Uterus (tissue), 4 donors: Measurements from ENCODE around the gene KLHL4. TPM values are rescaled to one million over a fixed set of nuclear protein-coding genes. Genes with fewer than 3 reads are reported as not detected.

Experiments
- DNase-seq, 2 donors: peaks; one replicate each; pipeline ENCODE4 v3.0.0-alpha.2; 2019 to 2020
- H3K27ac ChIP-seq, 2 donors: fragments of 200-600 bp; sonication (generic); 1 replicate in 1 of 2; 2 replicates in 1 of 2; pipeline ENCODE4 v1.5.1; 2016 to 2018
- H3K27me3 ChIP-seq, 2 donors: fragments of 200-600 bp; sonication (generic); one replicate each; pipeline ENCODE4 v1.5.1; 2018 to 2019; ENCODE audit warnings: control low read depth in 1 of 2
- H3K36me3 ChIP-seq, 2 donors: fragments of 200-600 bp; sonication (generic); one replicate each; pipeline ENCODE4 v1.5.1; 2019; ENCODE audit warnings: control low read depth in 1 of 2
- H3K4me1 ChIP-seq, 2 donors: fragments of 200-600 bp; sonication (generic); one replicate each; pipeline ENCODE4 v1.5.1; 2018 to 2019; ENCODE audit warnings: control low read depth in 1 of 2
- H3K4me3 ChIP-seq, 2 donors: fragments of 200-600 bp; sonication (generic); 1 replicate in 1 of 2; 2 replicates in 1 of 2; pipeline ENCODE4 v1.5.1; 2018 to 2019; ENCODE audit warnings: mild to moderate bottlenecking in 1 of 2
- H3K9me3 ChIP-seq, 2 donors: fragments of 200-600 bp; sonication (generic); one replicate each; pipeline ENCODE4 v1.5.1; 2019; ENCODE audit warnings: control low read depth in 1 of 2
- CTCF ChIP-seq, 4 experiments: fragments of 200-600 bp in 2 of 4; fragments of 450-650 bp in 2 of 4; sonication (generic) in 2 of 4; IDR thresholded peaks; one replicate each; pipeline ENCODE4 v1.5.1; 2016 to 2019; ENCODE audit warnings: antibody characterized with exemption in 4 of 4, mild to moderate bottlenecking in 2 of 4, moderate library complexity in 1 of 4
- POLR2A ChIP-seq, 2 donors: fragments of 450-650 bp; IDR thresholded peaks; one replicate each; pipeline ENCODE4 v1.6.1; 2016; ENCODE audit warnings: antibody characterized with exemption in 2 of 2, mild to moderate bottlenecking in 1 of 2, moderate library complexity in 1 of 2
- intact Hi-C: fragments of 100-400 bp; cut with DNase I; formaldehyde crosslinking; loops from one replicate; pipeline ENCODE4 v1.15.1; 2023; ENCODE audit warnings: low total_unique reads
- total RNA-seq, 4 donors: library from RNA; depleted of rRNA in 3 of 4; stranded (reverse); fragments of >200 nt in 3 of 4; gene quantifications; one replicate each; pipeline versions ENCODE4 v1.1.0 to v1.2.4, GENCODE V29; 2014 to 2023
- donor health status: DM: yes; HTN: yes; CAD: no.

KLHL4 gene
- total RNA-seq, 4 donors from 2014 or later, result 1.5 to 32.7 (median 7.0) TPM

- Histone ChIP-seq H3K4me1 (no peaks in the 10 kb centered on the region), H3K4me3 (no peak overlapping the region), H3K9me3 (no peaks in the 10 kb centered on the region), H3K27me3 (no peaks in the 10 kb centered on the region), H3K27ac (no peak overlapping the region), H3K36me3 (no peaks in the 10 kb centered on the region)
- TF ChIP-seq CTCF (IDR thresholded peaks at IDR 0.05) (no peak), POLR2A (IDR thresholded peaks at IDR 0.05) (no peak)
- peak in 1 of 2 donors; percentile 13 for DNase-seq
- intact Hi-C loops, result no loop called here
Measured at GRCh38 chrX:87515836-87516235, 1.8 kb upstream of the KLHL4 start.

DNA sequence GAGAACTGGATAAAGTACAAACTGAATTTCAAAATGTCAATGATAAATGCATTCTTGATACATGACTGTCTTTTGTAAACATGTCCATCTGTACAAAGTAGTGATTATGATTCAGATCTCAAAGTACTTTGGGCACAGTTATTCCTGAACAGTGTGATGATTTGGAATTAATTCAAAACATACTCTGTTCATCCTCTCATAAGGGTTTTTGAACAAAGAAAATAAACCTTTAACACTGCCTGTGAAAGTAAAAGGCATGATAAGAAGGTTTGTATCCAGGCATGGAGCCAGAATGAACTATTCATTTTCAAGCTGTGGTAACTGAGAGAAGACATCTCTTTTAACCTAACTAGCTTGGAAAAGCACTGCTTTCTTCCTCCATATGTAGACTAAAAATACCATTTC is 883 bp upstream of the KLHL4 start:
- Histone ChIP-seq H3K9me3 (no peaks in the 10 kb centered on the region), H3K4me1 (no peaks in the 10 kb centered on the region), H3K27ac (peak overlapping the region; percentile 69 to 77), H3K27me3 (no peaks in the 10 kb centered on the region), H3K36me3 (no peaks in the 10 kb centered on the region), H3K4me3 (no peak overlapping the region)
- DNase-seq, result no peak
- intact Hi-C loops, result no loop called here
- TF ChIP-seq CTCF (IDR thresholded peaks at IDR 0.05) (no peak), POLR2A (IDR thresholded peaks at IDR 0.05) (no peak)

DNA sequence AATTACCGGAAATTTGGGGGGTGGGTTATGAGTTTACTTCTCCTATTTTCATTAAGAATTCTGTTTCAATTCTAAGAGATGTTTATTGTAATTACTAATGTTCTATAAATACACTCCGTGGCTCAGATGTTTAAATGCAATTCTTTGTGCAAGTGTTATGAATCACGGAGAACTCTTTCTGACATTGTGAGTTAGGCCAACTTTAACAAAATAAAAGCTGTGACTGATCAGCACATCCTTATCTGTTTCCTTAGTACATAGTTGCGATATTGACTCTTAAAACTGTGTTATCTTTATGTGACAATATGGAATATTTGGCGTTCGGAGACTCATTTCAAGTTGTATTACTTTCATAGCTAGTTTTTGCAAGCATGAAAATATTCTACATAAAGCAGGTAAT is 902 bp downstream of the KLHL4 start:
- intact Hi-C loops, result no loop called here
- TF ChIP-seq POLR2A (IDR thresholded peaks at IDR 0.05), result no peak
- no peak for TF ChIP-seq CTCF (IDR thresholded peaks at IDR 0.05)
- DNase-seq, result no peak
- no peaks in the 10 kb centered on the region for H3K9me3 ChIP-seq
- H3K27ac ChIP-seq, result peak overlapping the region; percentile 69 to 77
- H3K36me3 ChIP-seq, result no peaks in the 10 kb centered on the region
- H3K4me3 ChIP-seq, result peak overlapping the region; percentile 26 to 29
- no peaks in the 10 kb centered on the region for H3K27me3 ChIP-seq
- H3K4me1 ChIP-seq, result no peaks in the 10 kb centered on the region

DNA sequence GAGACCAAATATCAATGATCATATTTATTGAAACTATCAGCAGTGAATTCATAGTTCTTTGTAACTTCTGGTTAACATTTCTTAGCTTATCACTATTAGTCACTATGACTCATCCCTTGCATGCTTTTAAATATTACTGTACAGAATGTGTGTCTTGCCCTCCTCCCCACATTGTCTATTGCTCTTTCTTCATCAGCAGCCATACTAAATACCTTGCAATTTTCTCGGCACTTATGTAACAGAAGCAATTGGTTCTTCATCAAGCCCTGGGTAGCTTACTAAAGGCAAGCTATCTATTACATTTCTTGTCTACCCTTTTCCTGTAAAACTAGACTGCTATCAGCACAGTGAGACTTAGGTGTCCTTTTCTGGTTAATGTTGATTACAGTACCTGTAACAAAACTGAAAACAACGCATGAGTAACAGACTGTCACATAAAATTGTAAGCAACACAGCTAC is 8.2 kb downstream of the KLHL4 start:
- no peaks in the 10 kb centered on the region for H3K36me3 ChIP-seq
- no peaks in the 10 kb centered on the region for H3K9me3 ChIP-seq
- no peak for DNase-seq
- H3K27me3 ChIP-seq, result no peaks in the 10 kb centered on the region
- H3K27ac ChIP-seq, result no peak overlapping the region
- TF ChIP-seq CTCF (IDR thresholded peaks at IDR 0.05) (no peak), POLR2A (IDR thresholded peaks at IDR 0.05) (no peak)
- intact Hi-C loops, result no loop called here
- no peak overlapping the region for H3K4me3 ChIP-seq
- H3K4me1 ChIP-seq, result no peaks in the 10 kb centered on the region

DNA sequence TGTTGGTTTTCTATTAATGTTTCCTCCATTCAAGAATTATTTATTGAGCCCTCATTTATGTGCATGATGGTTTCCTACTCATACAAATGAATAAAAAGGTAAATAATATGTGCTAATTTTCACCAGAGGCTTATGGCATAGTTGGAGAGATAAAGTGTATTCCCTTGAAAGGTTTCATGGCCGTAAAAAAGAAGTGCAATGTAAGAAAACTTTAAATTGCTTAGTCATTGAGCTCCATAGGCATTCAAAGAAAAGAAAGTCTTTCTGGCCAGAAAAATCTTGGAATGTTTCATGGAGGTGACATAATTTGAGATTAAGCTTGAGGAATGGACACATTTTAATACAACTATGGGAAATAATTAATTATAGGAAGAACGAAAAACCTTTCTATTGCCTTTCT is 8.7 kb downstream of the KLHL4 start:
- intact Hi-C loops, result no loop called here
- Histone ChIP-seq H3K4me1 (no peaks in the 10 kb centered on the region), H3K36me3 (no peaks in the 10 kb centered on the region), H3K27ac (no peak overlapping the region), H3K27me3 (no peaks in the 10 kb centered on the region), H3K4me3 (no peak overlapping the region), H3K9me3 (no peaks in the 10 kb centered on the region)
- TF ChIP-seq CTCF (IDR thresholded peaks at IDR 0.05) (no peak), POLR2A (IDR thresholded peaks at IDR 0.05) (no peak)
- no peak for DNase-seq
